Measurements from ENCODE around the gene RBMS3. TPM values are rescaled to one million over a fixed set of nuclear protein-coding genes. Genes with fewer than 3 reads are reported as not detected.

Gene RBMS3
- total RNA-seq, 1 experiment from 2014 or later = 0.42 TPM

DNA sequence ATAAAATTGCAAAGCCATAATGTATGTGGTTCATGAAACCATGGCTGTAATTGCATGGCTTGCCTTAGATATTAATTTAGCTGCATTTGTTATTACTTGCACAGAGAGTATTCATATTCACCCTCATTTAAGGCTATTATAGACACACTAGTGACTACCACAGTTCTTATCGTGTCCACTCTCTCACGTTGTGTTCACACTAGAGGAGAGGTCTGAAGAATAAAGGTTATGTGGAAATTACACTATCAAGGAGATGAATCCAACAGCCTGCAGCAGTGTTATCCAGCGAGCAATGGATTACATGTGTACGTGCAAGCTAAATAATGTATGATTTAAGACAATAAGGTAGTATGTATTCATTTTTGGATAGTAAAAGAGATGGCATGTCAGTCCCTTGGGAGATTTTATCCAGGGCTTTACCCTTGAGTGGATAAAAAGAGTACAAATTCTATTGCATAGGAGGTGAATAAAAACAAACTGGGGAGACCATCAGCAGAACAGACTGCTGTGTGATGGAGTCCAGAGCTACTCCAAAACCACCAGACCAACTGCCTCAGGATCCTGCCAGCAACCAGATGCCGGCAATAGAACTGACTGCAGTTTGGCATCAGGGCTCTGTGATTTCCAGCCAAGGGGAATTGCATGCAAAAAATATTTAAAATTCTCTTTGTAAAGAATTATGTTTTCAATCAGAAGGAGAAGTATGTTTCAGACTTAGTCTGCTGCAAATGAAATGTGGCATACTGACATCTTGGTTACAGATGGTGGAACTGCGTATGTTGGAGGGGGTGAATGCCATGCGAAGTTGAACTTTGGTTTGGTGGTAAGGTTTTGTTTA is 146.6 kb downstream of the RBMS3 start:
- BruUV-seq (replicated peaks) = no TSS peak
- POLR2A ChIA-PET = no interaction called here
- Histone ChIP-seq H4K20me1 (ENCODE audit: insufficient read depth) (no peaks in the 10 kb centered on the region), H3K9me2 (ENCODE audit: insufficient read depth) (no peaks in the 10 kb centered on the region), H3K9me3 (ENCODE audit: control insufficient read depth in 1 of 2, insufficient read depth in 1 of 2, low read depth in 1 of 2, low read length in 2 of 2) (no peaks in the 10 kb centered on the region), H3K4me2 (ENCODE audit: low read length) (no peak overlapping the region), H2AFZ (ENCODE audit: low read depth, low read length, poor library complexity, severe bottlenecking) (no peak overlapping the region), H3K4me3 (replicated peaks in 1 of 2; ENCODE audit: low read depth in 1 of 2, low read length in 2 of 2) (no peak overlapping the region), H3K27me3 (ENCODE audit: insufficient read depth, low read length) (no peaks in the 10 kb centered on the region), H3K4me1 (ENCODE audit: control insufficient read depth in 1 of 2, insufficient read depth in 2 of 2, low read length in 2 of 2) (no peaks in the 10 kb centered on the region), H3K27ac (ENCODE audit: low read depth, low read length) (no peak overlapping the region), H3K79me2 (ENCODE audit: insufficient read depth, low read length) (no peaks in the 10 kb centered on the region), H3K9ac (ENCODE audit: low read length) (no peak overlapping the region), H3K36me3 (ENCODE audit: control insufficient read depth in 1 of 2, insufficient read depth in 2 of 2, low read length in 2 of 2) (no peaks in the 10 kb centered on the region)
- DNase-seq (ENCODE audit: low read depth, low spot score) = no peak
- TF ChIP-seq TCF7L2 (IDR thresholded peaks at IDR 0.05; ENCODE audit: borderline replicate concordance, extremely low read depth, insufficient read depth, insufficient read length) (no peak), EZH2phosphoT487 (IDR thresholded peaks at IDR 0.05; ENCODE audit: borderline replicate concordance) (no peak), POLR2AphosphoS5 (IDR thresholded peaks at IDR 0.05; ENCODE audit: low read depth, low read length) (no peak), JUND (IDR thresholded peaks at IDR 0.05) (no peak), ATF3 (IDR thresholded peaks at IDR 0.05) (no peak), YY1 (IDR thresholded peaks at IDR 0.05; ENCODE audit: extremely low read depth, insufficient replicate concordance, low read depth, low read length) (no peak), EGR1 (IDR thresholded peaks at IDR 0.05; ENCODE audit: low read depth) (no peak), CBX3 (IDR thresholded peaks at IDR 0.05; ENCODE audit: low read depth) (no peak), ZBTB33 (IDR thresholded peaks at IDR 0.05; ENCODE audit: extremely low read depth, insufficient replicate concordance, low read length) (no peak), RAD21 (IDR thresholded peaks at IDR 0.05; ENCODE audit: low read depth) (no peak), POLR2A (IDR thresholded peaks at IDR 0.05; ENCODE audit: borderline replicate concordance, extremely low read depth, insufficient read depth, insufficient read length) (no peak), ZFX (IDR thresholded peaks at IDR 0.05) (no peak), CEBPB (IDR thresholded peaks at IDR 0.05; ENCODE audit: low read depth) (no peak), ZNF274 (IDR thresholded peaks at IDR 0.05; ENCODE audit: low read depth, low read length) (no peak)
- CTCF ChIA-PET = no interaction called here
- no peak for ATAC-seq
- RAD21 ChIA-PET (ENCODE audit: low non-redundant PET in 1 of 2, low total read pairs in 2 of 2, uncharacterized antibody in 2 of 2, unreplicated experiment in 2 of 2) = no interaction called here
- intact Hi-C loops (cut with micrococcal nuclease) = no loop called here

Measured in HCT116 (cell line).